T-cell (primary cell): ENCODE results near the gene NBPF20. TPM values are rescaled to one million over a fixed set of nuclear protein-coding genes. Genes with fewer than 3 reads are reported as not detected.
"Not testable (repeated sequence)": the region's sequence is repeated elsewhere in the genome, so short reads cannot be mapped to it uniquely, and the experiment has no call there.

Experiments used
- ATAC-seq, 4 experiments: fragments of 200-7000 bp in 3 of 4; fragments of 150-1000 bp in 1 of 4; cut with Tn5 transposase; replicated peaks in 1 of 4; 1 replicate in 3 of 4; 2 replicates in 1 of 4; pipeline ENCODE4 v1.10.0; 2021; ENCODE audit warnings: moderate library complexity in 3 of 4, mild to moderate bottlenecking in 2 of 4, moderate number of reproducible peaks in 1 of 4
- CTCF ChIA-PET, 2 donors: fragments of 300-600 bp; sonication (Branson Sonifier 250); formaldehyde crosslinking; loops; one replicate each; lab custom pipeline; 2022; ENCODE audit warnings: antibody characterized with exemption in 2 of 2; lab: Charles Lee
- POLR2A ChIA-PET, 2 donors: fragments of 300-600 bp; sonication (Branson Sonifier 250); formaldehyde crosslinking; loops; one replicate each; lab custom pipeline; 2022; ENCODE audit warnings: antibody characterized with exemption in 2 of 2; lab: Charles Lee
- DNase-seq, 35 experiments: peaks; one replicate each; pipeline versions ENCODE4 v3.0.0 to v3.0.0-alpha.2; 2013 to 2023
- H3K27ac ChIP-seq: one replicate; pipeline ENCODE4 v1.5.1; 2013; ENCODE audit warnings: low read length
- H3K27me3 ChIP-seq, 2 experiments: replicated peaks in 1 of 2; 1 replicate in 1 of 2; 2 replicates in 1 of 2; pipeline versions ENCODE4 v1.6.1 to v1.7.0; 2013; ENCODE audit warnings: low read length in 1 of 2, mixed read lengths in 1 of 2; ENCODE audit not compliant: control insufficient read depth in 2 of 2, insufficient read depth in 2 of 2; ENCODE audit errors: extremely low read depth in 1 of 2
- H3K36me3 ChIP-seq, 2 donors: 1 replicate in 1 of 2; 2 replicates in 1 of 2; pipeline versions ENCODE4 v1.6.1 to v1.7.0; 2013; ENCODE audit warnings: low read length in 1 of 2; ENCODE audit not compliant: control insufficient read depth in 2 of 2, insufficient read depth in 1 of 2; ENCODE audit errors: extremely low read depth in 1 of 2
- H3K4me1 ChIP-seq, 2 experiments: 1 replicate in 1 of 2; 2 replicates in 1 of 2; pipeline versions ENCODE4 v1.6.1 to v1.7.0; 2013; ENCODE audit warnings: low read length in 2 of 2, mixed read lengths in 1 of 2; ENCODE audit not compliant: insufficient read depth in 2 of 2, control insufficient read depth in 1 of 2; ENCODE audit errors: extremely low read depth in 1 of 2
- H3K4me3 ChIP-seq, 2 donors: 1 replicate in 1 of 2; 2 replicates in 1 of 2; pipeline versions ENCODE4 v1.5.1 to v1.7.0; 2013; ENCODE audit warnings: mild to moderate bottlenecking in 2 of 2, low read length in 1 of 2, moderate library complexity in 1 of 2; ENCODE audit not compliant: control insufficient read depth in 1 of 2; ENCODE audit errors: extremely low read depth in 1 of 2
- H3K9me3 ChIP-seq: 2 replicates; pipeline ENCODE4 v1.7.0; 2013
- H3K27ac Mint-ChIP-seq, 2 donors: one replicate each; pipeline ENCODE4 v1.8.0; 2020 to 2021; ENCODE audit warnings: mild to moderate bottlenecking in 2 of 2, mixed read lengths in 2 of 2
- H3K27me3 Mint-ChIP-seq, 2 donors: one replicate each; pipeline ENCODE4 v1.8.0; 2021 to 2022; ENCODE audit warnings: mixed read lengths in 2 of 2
- H3K36me3 Mint-ChIP-seq: one replicate; pipeline ENCODE4 v1.8.0; 2021; ENCODE audit warnings: mixed read lengths
- H3K4me1 Mint-ChIP-seq, 3 donors: one replicate each; pipeline ENCODE4 v1.8.0; 2020 to 2022; ENCODE audit warnings: mixed read lengths in 3 of 3, mild to moderate bottlenecking in 1 of 3
- H3K4me3 Mint-ChIP-seq, 3 donors: one replicate each; pipeline ENCODE4 v1.8.0; 2020 to 2022; ENCODE audit warnings: mild to moderate bottlenecking in 3 of 3, mixed read lengths in 3 of 3, moderate library complexity in 3 of 3
- H3K9me3 Mint-ChIP-seq, 3 donors: one replicate each; pipeline ENCODE4 v1.8.0; 2020 to 2022; ENCODE audit warnings: mixed read lengths in 3 of 3
- WGBS: methylation state at CpG from one replicate; pipeline ENCODE4 v1.1.5; 2013; ENCODE audit warnings: missing lambda C conversion rate; ENCODE audit not compliant: insufficient coverage; 5-methylcytosine and 5-hydroxymethylcytosine counted together
- total RNA-seq, 35 experiments: library from RNA in 6 of 35; stranded (reverse) in 6 of 35; fragments of 120-200 nt in 1 of 35; gene quantifications; one replicate each; pipeline versions ENCODE4 v1.2.1 to v1.2.4 and lab custom pipeline; 2013 to 2026

Gene NBPF20
- total RNA-seq: 1 to 10 TPM; 2.7 to 8.2 (median 3.9) TPM
- 3.4 TPM for total RNA-seq (2013)
- 3.5 to 11.3 (median 6.9) reads per million in 29 experiments for total RNA-seq (lab: John Stamatoyannopoulos, UW)

DNA sequence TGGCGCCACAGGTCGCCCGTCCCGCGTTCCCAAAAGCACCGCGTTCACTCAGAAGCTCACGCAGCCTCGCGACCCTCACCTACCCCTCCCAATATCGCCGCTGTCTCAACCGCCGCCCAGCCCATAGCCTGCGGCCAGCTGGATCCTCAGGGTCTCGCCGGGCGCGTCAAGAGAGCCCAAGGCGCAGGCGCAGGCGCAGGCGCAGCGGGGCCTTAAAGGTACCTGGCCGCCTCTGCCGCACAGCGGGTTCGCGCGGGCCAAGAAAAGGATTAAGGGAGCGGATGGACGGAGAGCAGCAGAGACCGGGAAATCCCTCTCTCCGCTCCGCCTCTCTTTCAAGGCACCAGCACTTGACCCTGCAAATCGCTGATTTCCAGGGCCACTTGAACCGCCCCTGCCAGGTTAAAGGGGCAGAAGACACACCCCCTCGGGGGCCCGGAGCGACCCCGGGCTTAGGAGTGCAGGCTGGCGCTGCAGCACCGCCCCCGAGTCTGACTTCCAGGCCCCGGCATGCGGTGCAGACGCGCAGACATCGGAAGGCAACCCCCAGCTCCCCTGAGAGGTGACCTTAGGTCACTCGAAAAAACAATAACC lies at the start of gene NBPF20:
Gene NBPF20, minus strand, starts transcription at position 168 of the 594 bp plus-strand sequence. CDS start 20,331 bp downstream, outside the sequence.
- H3K9me3 Mint-ChIP-seq: peaks cover 6 to 17% (median 16%) of the 10 kb centered on the region in 3 donors
- peaks cover 7 to 13% (median 12%) of the 10 kb centered on the region in 3 donors for H3K4me1 Mint-ChIP-seq
- peak within 1 kb of the TSS; percentile 94 to 96 (median 96) for H3K4me3 Mint-ChIP-seq
- peak within 1 kb of the TSS; percentile 64 to 92 for H3K27ac Mint-ChIP-seq
- no peaks in the 10 kb centered on the region for H3K9me3 ChIP-seq
- no peak within 1 kb of the TSS for H3K27ac ChIP-seq
- peaks cover 0 to 12% of the 10 kb centered on the region in 2 experiments for H3K4me1 ChIP-seq
- H3K4me3 ChIP-seq: peak within 1 kb of the TSS; percentile 64 to 77
- ChIA-PET CTCF (no interaction called here), POLR2A (no interaction called here)
- DNase-seq: peak; percentile 45 to 83 (median 67)
- H3K36me3 ChIP-seq: no peaks in the 10 kb centered on the region
- under 1% methylated on average over 37 of the region's 50 CpGs for WGBS
- ATAC-seq: peak; percentile 94 to 96 (median 95)
- peaks cover 11 to 26% of the 10 kb centered on the region in 2 experiments for H3K27me3 ChIP-seq
- no peaks in the 10 kb centered on the region for H3K36me3 Mint-ChIP-seq
- H3K27me3 Mint-ChIP-seq: peaks cover 34 to 36% of the 10 kb centered on the region in 2 donors

- POLR2A ChIA-PET, H3K27ac Mint-ChIP-seq, CTCF ChIA-PET, H3K4me3 ChIP-seq, H3K27ac ChIP-seq, H3K4me1 ChIP-seq, H3K9me3 Mint-ChIP-seq, H3K36me3 Mint-ChIP-seq, H3K4me1 Mint-ChIP-seq, H3K9me3 ChIP-seq, ATAC-seq, DNase-seq, H3K36me3 ChIP-seq: not testable (repeated sequence)
- H3K27me3 Mint-ChIP-seq: peaks cover 9 to 12% of the 10 kb centered on the region in 2 donors
- WGBS: no CpG with 5 or more reads among the region's 8 CpGs
- H3K4me3 Mint-ChIP-seq: peak overlapping the region in 1 of 3 donors; percentile 70
- H3K27me3 ChIP-seq: peaks cover 0 to 18% of the 10 kb centered on the region in 2 experiments
Measured at GRCh38 chr1:145474837-145475368, 49.5 kb upstream of the NBPF20 start.

DNA sequence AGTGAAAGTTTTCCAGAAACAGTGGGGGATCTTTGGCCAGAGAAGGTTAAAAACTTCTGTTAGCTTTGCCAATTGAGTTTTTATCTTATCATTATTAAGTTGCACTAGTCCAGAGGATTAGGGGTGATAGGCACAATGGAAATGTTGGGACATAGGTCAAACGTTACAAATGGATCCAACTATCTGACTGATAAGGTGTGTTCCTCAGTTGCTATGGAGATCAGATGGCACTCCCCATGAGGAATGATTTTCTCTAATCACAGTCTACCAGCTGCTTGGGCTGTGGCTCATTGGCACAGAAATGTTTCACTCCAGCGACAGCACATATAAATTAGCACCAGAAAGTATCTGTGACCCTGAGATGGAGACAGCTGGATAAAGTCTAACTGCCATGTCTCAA lies 47.3 kb upstream of the NBPF20 start:
- H3K4me1 ChIP-seq, CTCF ChIA-PET, DNase-seq, ATAC-seq, H3K27ac ChIP-seq, H3K9me3 ChIP-seq, H3K4me3 Mint-ChIP-seq, H3K4me3 ChIP-seq, H3K9me3 Mint-ChIP-seq, POLR2A ChIA-PET, H3K36me3 Mint-ChIP-seq, H3K27ac Mint-ChIP-seq, H3K36me3 ChIP-seq, H3K4me1 Mint-ChIP-seq: not testable (repeated sequence)
- WGBS: no CpG with 5 or more reads among the region's 2 CpGs
- peaks cover 9 to 12% of the 10 kb centered on the region in 2 donors for H3K27me3 Mint-ChIP-seq
- H3K27me3 ChIP-seq: peaks cover 0 to 18% of the 10 kb centered on the region in 2 experiments

DNA sequence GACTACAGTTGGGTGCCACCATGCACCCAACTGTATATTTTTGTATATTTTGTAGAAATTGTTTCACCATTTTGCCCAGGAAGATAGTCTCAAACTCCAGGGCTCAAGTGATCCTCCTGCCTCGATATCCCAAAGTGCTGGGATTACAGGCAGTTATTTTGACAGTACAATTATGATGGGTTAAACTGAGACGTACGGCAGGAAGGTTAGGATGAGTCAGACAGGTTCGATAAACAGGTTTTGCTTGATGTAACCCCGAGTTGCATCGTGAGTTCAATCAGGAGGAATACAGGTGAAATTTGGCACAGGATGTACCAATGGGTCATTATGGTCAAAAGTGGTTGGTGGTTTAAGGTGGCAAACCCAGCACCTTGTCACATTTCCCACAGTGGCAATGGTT lies 46.0 kb upstream of the NBPF20 start:
- H3K9me3 Mint-ChIP-seq, H3K4me1 ChIP-seq, H3K27ac Mint-ChIP-seq, H3K36me3 Mint-ChIP-seq, H3K4me3 ChIP-seq, H3K9me3 ChIP-seq, ATAC-seq, POLR2A ChIA-PET, H3K27ac ChIP-seq, CTCF ChIA-PET, H3K4me1 Mint-ChIP-seq, DNase-seq, H3K4me3 Mint-ChIP-seq, H3K36me3 ChIP-seq: not testable (repeated sequence)
- WGBS: 61% methylated on average over 3 of the region's 6 CpGs
- H3K27me3 Mint-ChIP-seq: peaks cover 9 to 12% of the 10 kb centered on the region in 2 donors
- peaks cover 0 to 18% of the 10 kb centered on the region in 2 experiments for H3K27me3 ChIP-seq

DNA sequence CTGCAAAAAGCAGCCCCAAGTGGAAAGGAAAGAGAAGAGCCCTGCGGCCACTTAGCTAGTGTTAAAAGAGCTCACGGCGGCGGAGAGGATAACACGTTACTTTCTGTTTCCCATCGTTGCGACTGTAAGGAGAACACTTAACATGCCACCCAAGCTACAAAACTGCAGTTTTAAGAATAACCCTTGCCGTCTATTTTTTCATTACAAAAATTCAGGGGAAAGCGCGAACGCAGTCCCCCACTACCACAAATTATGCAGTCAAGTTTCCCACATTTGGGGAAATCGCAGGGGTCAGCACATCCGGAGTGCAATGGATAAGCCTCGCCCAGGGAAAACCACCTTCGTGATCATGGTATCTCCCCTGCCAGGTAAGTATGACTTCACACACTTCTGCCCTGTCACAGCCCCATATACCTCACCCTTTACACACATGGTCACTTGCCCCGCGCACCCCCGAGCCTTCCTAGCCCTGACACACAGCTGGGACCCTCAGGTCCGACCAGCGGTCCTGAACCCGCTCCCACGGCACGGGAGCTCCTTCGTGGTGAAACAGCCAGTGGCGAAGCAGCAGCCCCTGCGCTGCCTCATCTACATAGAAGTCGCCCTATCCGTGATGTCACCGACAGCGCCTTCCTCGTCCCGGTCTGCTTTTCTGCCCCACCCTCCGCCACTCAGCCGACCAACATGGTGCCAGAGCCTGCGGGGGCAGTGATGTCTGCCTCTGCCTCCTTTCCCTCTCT lies 40.2 kb upstream of the NBPF20 start:
- 0% methylated on average over 11 of the region's 35 CpGs for WGBS
- Mint-ChIP-seq H3K27ac (peak overlapping the region; percentile 82 to 92), H3K4me3 (peak overlapping the region; percentile 81 to 89 (median 86))
- H3K4me1 ChIP-seq, H3K9me3 Mint-ChIP-seq, H3K36me3 Mint-ChIP-seq, CTCF ChIA-PET, H3K4me1 Mint-ChIP-seq, H3K27me3 Mint-ChIP-seq, H3K36me3 ChIP-seq, H3K27me3 ChIP-seq, H3K9me3 ChIP-seq, POLR2A ChIA-PET: not testable (repeated sequence)
- peak; percentile 81 to 85 (median 84) for ATAC-seq
- peak overlapping the region; percentile 57 to 77 for H3K4me3 ChIP-seq
- peak in 34 of 35 experiments; percentile 36 to 86 (median 74) for DNase-seq
- H3K27ac ChIP-seq: peak overlapping the region; percentile 69

DNA sequence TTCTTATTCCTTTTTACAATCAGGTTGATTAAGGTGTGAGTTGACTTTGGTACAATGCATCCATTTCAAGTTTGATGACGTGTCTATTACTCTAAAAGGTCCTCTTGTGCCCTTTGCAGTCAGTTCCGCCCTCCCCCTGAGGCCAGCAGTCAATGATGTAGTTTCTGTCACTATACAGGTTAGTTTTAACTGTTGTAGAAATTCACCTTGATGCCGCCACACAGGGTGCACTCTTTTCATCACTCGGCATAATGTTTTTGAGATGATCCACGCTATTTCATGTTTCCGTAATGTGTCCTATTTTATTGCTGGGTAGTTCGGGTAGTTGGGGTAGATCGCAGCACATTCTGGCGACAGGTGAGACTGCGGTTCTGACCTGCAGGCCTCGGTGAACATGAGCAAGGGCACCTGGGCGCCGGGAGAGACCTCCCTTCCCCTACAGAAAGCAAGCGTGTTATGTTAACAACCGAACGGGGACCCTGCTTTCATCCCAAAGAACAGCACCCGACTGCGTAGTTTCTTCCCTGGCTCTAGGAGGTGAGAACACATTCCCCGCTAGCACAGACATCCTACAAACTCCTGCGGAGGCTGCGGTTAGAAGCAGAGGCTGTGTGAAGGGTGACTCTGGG lies 39.4 kb upstream of the NBPF20 start:
- H3K4me1 Mint-ChIP-seq, H3K9me3 Mint-ChIP-seq, H3K4me1 ChIP-seq, H3K36me3 Mint-ChIP-seq, CTCF ChIA-PET, H3K27me3 ChIP-seq, H3K36me3 ChIP-seq, H3K27me3 Mint-ChIP-seq, H3K9me3 ChIP-seq, POLR2A ChIA-PET, DNase-seq: not testable (repeated sequence)
- peak overlapping the region; percentile 82 to 92 for H3K27ac Mint-ChIP-seq
- WGBS: no CpG with 5 or more reads among the region's 21 CpGs
- ATAC-seq: peak in 3 of 4 experiments; percentile 3 to 21 (median 8)
- peak overlapping the region; percentile 57 to 77 for H3K4me3 ChIP-seq
- peak overlapping the region; percentile 81 to 89 (median 86) for H3K4me3 Mint-ChIP-seq
- H3K27ac ChIP-seq: peak overlapping the region; percentile 69
